Measurements from ENCODE around the gene CKAP2L. TPM values are rescaled to one million over a fixed set of nuclear protein-coding genes. Genes with fewer than 3 reads are reported as not detected.
A peak's percentile ranks its signal among the peaks of the same experiment; 100 is the strongest.

CKAP2L gene
- total RNA-seq, 4 donors from 2014 or later, result 0.07 to 0.16 TPM; not detected in 2

DNA sequence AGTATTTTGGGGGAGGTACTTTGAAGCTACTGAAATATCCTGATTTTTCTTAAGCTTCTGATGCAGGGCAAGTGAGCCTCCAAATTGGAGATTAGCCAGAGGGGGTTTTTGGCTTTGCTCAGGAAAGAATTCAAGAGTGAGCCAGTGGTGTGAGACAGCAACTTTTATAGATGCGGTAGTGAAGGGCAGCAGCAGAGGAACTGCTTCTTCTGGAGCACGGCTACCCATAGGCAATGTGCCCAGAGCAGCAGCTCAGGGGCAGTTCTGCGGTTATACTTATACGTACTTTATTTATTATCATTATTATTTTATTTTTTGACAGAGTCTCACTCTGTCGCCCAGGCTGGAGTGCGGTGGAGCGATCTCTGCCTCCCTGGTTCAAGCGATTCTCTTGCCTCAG is 63.4 kb downstream of the CKAP2L start:
- TF ChIP-seq POLR2A (IDR thresholded peaks at IDR 0.05), result no peak
- TF ChIP-seq, protein P1, sequence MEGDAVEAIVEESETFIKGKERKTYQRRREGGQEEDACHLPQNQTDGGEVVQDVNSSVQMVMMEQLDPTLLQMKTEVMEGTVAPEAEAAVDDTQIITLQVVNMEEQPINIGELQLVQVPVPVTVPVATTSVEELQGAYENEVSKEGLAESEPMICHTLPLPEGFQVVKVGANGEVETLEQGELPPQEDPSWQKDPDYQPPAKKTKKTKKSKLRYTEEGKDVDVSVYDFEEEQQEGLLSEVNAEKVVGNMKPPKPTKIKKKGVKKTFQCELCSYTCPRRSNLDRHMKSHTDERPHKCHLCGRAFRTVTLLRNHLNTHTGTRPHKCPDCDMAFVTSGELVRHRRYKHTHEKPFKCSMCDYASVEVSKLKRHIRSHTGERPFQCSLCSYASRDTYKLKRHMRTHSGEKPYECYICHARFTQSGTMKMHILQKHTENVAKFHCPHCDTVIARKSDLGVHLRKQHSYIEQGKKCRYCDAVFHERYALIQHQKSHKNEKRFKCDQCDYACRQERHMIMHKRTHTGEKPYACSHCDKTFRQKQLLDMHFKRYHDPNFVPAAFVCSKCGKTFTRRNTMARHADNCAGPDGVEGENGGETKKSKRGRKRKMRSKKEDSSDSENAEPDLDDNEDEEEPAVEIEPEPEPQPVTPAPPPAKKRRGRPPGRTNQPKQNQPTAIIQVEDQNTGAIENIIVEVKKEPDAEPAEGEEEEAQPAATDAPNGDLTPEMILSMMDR (IDR thresholded peaks at IDR 0.05 in 4 of 5, conservative IDR thresholded peaks at IDR 0.05 in 1 of 5), result no peak
- Histone ChIP-seq H3K27me3 (no peaks in the 10 kb centered on the region), H3K36me3 (no peaks in the 10 kb centered on the region), H3K4me1 (no peaks in the 10 kb centered on the region), H3K27ac (peak overlapping the region in 1 of 4 donors; percentile 23), H3K9me3 (no peaks in the 10 kb centered on the region), H3K4me3 (no peak overlapping the region)
- intact Hi-C loops (cut with DNase I; ENCODE audit: low total_unique reads) (no loop called here), in situ Hi-C loops (cut with MboI; ENCODE audit: low sequenced_read_pairs in 4 of 4) (no loop called here)
- DNase-seq (no peak), ATAC-seq (no peak)

DNA sequence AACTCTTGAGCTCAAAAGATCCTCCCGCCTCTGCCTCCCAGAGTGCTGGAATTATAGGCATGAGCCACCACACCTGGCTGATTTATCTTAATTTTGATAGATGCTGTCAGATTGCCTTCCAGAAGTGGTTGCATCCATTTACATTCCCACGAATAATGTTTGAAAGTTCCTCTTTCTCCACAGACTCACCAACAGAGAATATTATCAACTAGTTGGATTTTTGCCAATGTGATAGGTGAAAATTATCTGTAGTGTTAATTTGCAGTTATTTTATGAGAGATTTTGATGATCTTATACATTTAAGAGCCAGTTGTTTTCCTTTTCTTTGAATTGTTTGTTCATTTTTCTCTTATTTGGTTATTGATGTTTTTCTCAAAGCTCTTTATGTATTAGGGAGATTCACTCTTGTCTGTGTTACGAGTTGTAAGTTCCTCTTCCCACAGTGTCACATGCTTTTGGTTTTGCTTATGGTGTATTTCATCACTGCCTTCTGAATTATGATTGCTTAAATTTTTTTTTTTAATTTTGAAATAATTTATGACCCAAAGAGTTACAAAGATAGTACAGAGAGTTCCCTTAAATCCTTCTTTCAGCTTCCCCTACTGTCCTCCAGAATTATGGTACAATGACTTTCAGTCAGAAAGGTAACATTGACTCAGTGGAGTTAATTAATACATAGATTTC is 64.3 kb downstream of the CKAP2L start:
- Histone ChIP-seq H3K27ac (no peak overlapping the region), H3K4me1 (no peaks in the 10 kb centered on the region), H3K4me3 (no peak overlapping the region), H3K27me3 (no peaks in the 10 kb centered on the region), H3K9me3 (no peaks in the 10 kb centered on the region), H3K36me3 (no peaks in the 10 kb centered on the region)
- intact Hi-C loops (cut with DNase I; ENCODE audit: low total_unique reads) (no loop called here), in situ Hi-C loops (cut with MboI; ENCODE audit: low sequenced_read_pairs in 4 of 4) (no loop called here)
- no peak for DNase-seq
- ATAC-seq, result no peak
- TF ChIP-seq, protein P1 (IDR thresholded peaks at IDR 0.05 in 4 of 5, conservative IDR thresholded peaks at IDR 0.05 in 1 of 5), result no peak
- no peak for TF ChIP-seq POLR2A (IDR thresholded peaks at IDR 0.05)

DNA sequence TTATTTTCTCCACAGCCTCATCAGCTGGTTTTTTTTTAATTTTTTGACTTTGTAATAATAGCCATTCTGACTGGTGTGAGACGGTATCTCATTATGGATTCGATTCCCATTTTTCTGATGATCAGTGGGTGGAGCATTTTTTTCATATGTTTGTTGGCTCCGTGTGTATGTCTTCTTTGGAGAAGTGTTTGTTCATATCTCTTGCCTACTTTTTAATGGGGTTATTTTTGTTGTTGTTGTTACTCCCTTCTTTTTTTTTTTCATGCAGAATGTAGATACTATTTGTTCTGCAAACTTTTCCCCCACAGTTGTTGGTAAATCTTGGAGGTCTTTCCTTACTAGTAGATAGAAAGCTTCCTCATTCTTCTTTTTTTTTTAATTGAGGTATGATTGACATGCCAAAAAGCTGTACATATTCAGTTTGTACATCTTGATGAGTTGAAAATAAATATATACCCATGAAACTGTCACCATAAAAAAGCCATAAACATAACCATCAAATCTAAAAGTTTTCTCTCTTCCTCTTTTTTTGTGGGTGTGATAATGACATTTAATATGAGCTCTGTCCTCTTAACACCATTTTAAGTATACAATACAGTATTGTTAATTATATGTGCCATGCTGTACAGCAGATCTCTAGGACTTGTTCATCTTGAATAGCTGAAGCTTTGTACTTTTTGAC is 65.4 kb downstream of the CKAP2L start:
- TF ChIP-seq, protein P1 (IDR thresholded peaks at IDR 0.05 in 4 of 5, conservative IDR thresholded peaks at IDR 0.05 in 1 of 5), result no peak
- TF ChIP-seq POLR2A (IDR thresholded peaks at IDR 0.05), result no peak
- DNase-seq, result no peak
- in situ Hi-C loops (cut with MboI; ENCODE audit: low sequenced_read_pairs in 4 of 4), result no loop called here

DNA sequence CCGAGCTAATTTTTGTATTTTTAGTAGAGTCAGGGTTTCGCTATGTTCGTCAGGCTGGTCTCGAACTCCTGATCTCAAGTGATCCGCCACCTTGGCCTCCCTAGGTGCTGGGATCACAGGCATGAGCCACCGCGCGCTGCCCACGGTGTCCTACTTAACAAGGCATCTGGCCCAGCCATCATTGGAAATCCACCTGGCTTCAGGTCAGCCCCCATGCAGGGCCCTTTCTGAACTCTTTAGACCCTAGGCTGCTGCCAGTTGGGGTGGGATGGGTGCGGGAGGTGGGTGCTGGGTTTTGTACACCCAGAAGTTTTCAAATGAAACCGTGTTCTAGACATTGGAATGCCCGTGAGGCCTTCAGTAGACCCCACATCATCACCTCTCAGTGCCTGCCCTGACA is 70.2 kb downstream of the CKAP2L start:
- no peak for TF ChIP-seq POLR2A (IDR thresholded peaks at IDR 0.05)
- TF ChIP-seq, protein P1 (IDR thresholded peaks at IDR 0.05 in 4 of 5, conservative IDR thresholded peaks at IDR 0.05 in 1 of 5), result no peak
- Histone ChIP-seq H3K4me1 (no peaks in the 10 kb centered on the region), H3K27ac (no peak overlapping the region), H3K36me3 (no peaks in the 10 kb centered on the region), H3K9me3 (no peaks in the 10 kb centered on the region), H3K4me3 (no peak overlapping the region), H3K27me3 (no peaks in the 10 kb centered on the region)
- no peak for ATAC-seq
- intact Hi-C loops (cut with DNase I; ENCODE audit: low total_unique reads), result no loop called here
- in situ Hi-C loops (cut with MboI; ENCODE audit: low sequenced_read_pairs in 4 of 4), result no loop called here
- no peak for DNase-seq

More for the DNA sequence above, 65.4 kb downstream of the CKAP2L start:
- no peaks in the 10 kb centered on the region for H3K36me3 ChIP-seq
- H3K4me3 ChIP-seq, result no peak overlapping the region
- no peak for ATAC-seq
- intact Hi-C loops (cut with DNase I; ENCODE audit: low total_unique reads), result no loop called here
- H3K4me1 ChIP-seq, result no peaks in the 10 kb centered on the region
- no peaks in the 10 kb centered on the region for H3K27me3 ChIP-seq
- H3K27ac ChIP-seq, result no peak overlapping the region
- H3K9me3 ChIP-seq, result no peaks in the 10 kb centered on the region
